Upper lobe of left lung (tissue), 6 donors: Measurements from ENCODE around the gene GTF2A2. TPM values are rescaled to one million over a fixed set of nuclear protein-coding genes. Genes with fewer than 3 reads are reported as not detected.

ENCODE experiments used
- ATAC-seq, 2 donors: fragments of 200-7000 bp; cut with Tn5 transposase; one replicate each; pipeline ENCODE4 v1.9.1; 2022; ENCODE audit warnings: mild to moderate bottlenecking in 2 of 2, moderate library complexity in 2 of 2; ENCODE audit not compliant: low FRiP score in 2 of 2
- DNase-seq, 2 donors: peaks; one replicate each; pipeline ENCODE4 v3.0.0-alpha.2; 2019 to 2020
- H3K27ac ChIP-seq, 4 donors: fragments of 200-600 bp; sonication (generic); one replicate each; pipeline ENCODE4 v1.5.1; 2016 to 2019
- H3K27me3 ChIP-seq, 4 donors: fragments of 200-600 bp; sonication (generic); one replicate each; pipeline ENCODE4 v1.5.1; 2017 to 2019
- H3K36me3 ChIP-seq, 4 donors: fragments of 200-600 bp; sonication (generic); one replicate each; pipeline ENCODE4 v1.5.1; 2016 to 2019
- H3K4me1 ChIP-seq, 4 donors: fragments of 200-600 bp; sonication (generic); one replicate each; pipeline ENCODE4 v1.5.1; 2018 to 2019
- H3K4me3 ChIP-seq, 4 donors: fragments of 200-600 bp; sonication (generic); one replicate each; pipeline ENCODE4 v1.5.1; 2017 to 2019; ENCODE audit warnings: mild to moderate bottlenecking in 2 of 4, moderate library complexity in 1 of 4
- H3K9me3 ChIP-seq, 4 donors: fragments of 200-600 bp; sonication (generic); one replicate each; pipeline ENCODE4 v1.5.1; 2018 to 2019
- CTCF ChIP-seq, 6 experiments: fragments of 450-650 bp in 4 of 6; fragments of 200-600 bp in 2 of 6; sonication (generic) in 2 of 6; IDR thresholded peaks; one replicate each; pipeline ENCODE4 v1.5.1; 2016 to 2019; ENCODE audit warnings: antibody characterized with exemption in 6 of 6
- EP300 ChIP-seq, 4 donors: sonication (generic); formaldehyde crosslinking; IDR thresholded peaks; one replicate each; pipeline ENCODE4 v1.5.1; 2017; ENCODE audit warnings: antibody characterized with exemption in 4 of 4, control low read depth in 2 of 4
- POLR2A ChIP-seq, 4 donors: fragments of 450-650 bp; IDR thresholded peaks; one replicate each; pipeline ENCODE4 v1.5.1; 2016 to 2017; ENCODE audit warnings: antibody characterized with exemption in 4 of 4, mild to moderate bottlenecking in 2 of 4
- POLR2AphosphoS5 ChIP-seq, 2 donors: sonication (generic); formaldehyde crosslinking; IDR thresholded peaks; one replicate each; pipeline ENCODE4 v1.5.1; 2017; ENCODE audit warnings: antibody characterized with exemption in 2 of 2
- WGBS, 2 donors: methylation state at CpG; one replicate each; pipeline ENCODE4 v1.1.5; 2017 to 2018; 5-methylcytosine and 5-hydroxymethylcytosine counted together
- total RNA-seq, 6 donors: library from RNA; depleted of rRNA in 4 of 6; stranded (reverse); fragments of >200 nt in 4 of 6; gene quantifications; one replicate each; pipeline versions ENCODE4 v1.1.0 to v1.2.1, GENCODE V29; 2016 to 2021
- donor health status: DM: no; HTN: no; CAD: no; lungs with moderate emphysema.
- donor health status: DM: no; HTN: yes; CAD: no; lungs with severe emphysema.

The GTF2A2 gene
- total RNA-seq, 6 donors from 2014 or later = 5.5 to 80.1 (median 30.2) TPM

GRCh38 chr15:59678172-59678571 lies 20.9 kb upstream of the GTF2A2 start:
- ATAC-seq = no peak
- Histone ChIP-seq H3K9me3 (no peaks in the 10 kb centered on the region), H3K36me3 (peaks cover 58 to 97% (median 80%) of the 10 kb centered on the region in 4 donors), H3K27me3 (no peaks in the 10 kb centered on the region), H3K4me1 (peaks cover 0 to 2% (median 0%) of the 10 kb centered on the region in 4 donors), H3K4me3 (no peak overlapping the region), H3K27ac (no peak overlapping the region)
- WGBS, 2 donors = 73 to 79% methylated on average over 1 of the region's 1 CpG
- no peak for TF ChIP-seq EP300 (IDR thresholded peaks at IDR 0.05)
- TF ChIP-seq POLR2A (IDR thresholded peaks at IDR 0.05) = no peak
- no peak for TF ChIP-seq CTCF (IDR thresholded peaks at IDR 0.05)
- DNase-seq = no peak

- peak in 1 of 2 donors; percentile 78 for DNase-seq
These were observed 19.2 kb upstream of the GTF2A2 start for GRCh38 chr15:59676565-59676964.

GRCh38 chr15:59674361-59674877 lies 17.1 kb upstream of the GTF2A2 start:
- no peak overlapping the region for H3K27ac ChIP-seq
- H3K36me3 ChIP-seq = peaks cover 55 to 100% (median 84%) of the 10 kb centered on the region in 4 donors
- H3K27me3 ChIP-seq = no peaks in the 10 kb centered on the region
- H3K4me1 ChIP-seq = no peaks in the 10 kb centered on the region
- H3K4me3 ChIP-seq = no peak overlapping the region
- no peaks in the 10 kb centered on the region for H3K9me3 ChIP-seq
- ATAC-seq = no peak
- DNase-seq = no peak
- WGBS, 2 donors = 86 to 90% methylated on average over 3 of the region's 3 CpGs
- TF ChIP-seq EP300 (IDR thresholded peaks at IDR 0.05) (no peak), CTCF (IDR thresholded peaks at IDR 0.05) (no peak), POLR2A (IDR thresholded peaks at IDR 0.05) (no peak)

More at GRCh38 chr15:59676565-59676964, 19.2 kb upstream of the GTF2A2 start:
- Histone ChIP-seq H3K4me1 (no peaks in the 10 kb centered on the region), H3K27ac (no peak overlapping the region), H3K36me3 (peaks cover 63 to 100% (median 87%) of the 10 kb centered on the region in 4 donors), H3K4me3 (no peak overlapping the region), H3K9me3 (no peaks in the 10 kb centered on the region), H3K27me3 (no peaks in the 10 kb centered on the region)
- ATAC-seq = no peak
- 96 to 97% methylated on average over 23 of the region's 23 CpGs for WGBS, 2 donors
- TF ChIP-seq CTCF (IDR thresholded peaks at IDR 0.05) = no peak
- no peak for TF ChIP-seq POLR2AphosphoS5 (IDR thresholded peaks at IDR 0.05)
- no peak for TF ChIP-seq EP300 (IDR thresholded peaks at IDR 0.05)

GRCh38 chr15:59668556-59668955 lies 11.2 kb upstream of the GTF2A2 start:
- 83 to 91% methylated on average over 8 of the region's 8 CpGs for WGBS, 2 donors
- DNase-seq (no peak), ATAC-seq (no peak)
- H3K27ac ChIP-seq = no peak overlapping the region
- H3K36me3 ChIP-seq = peaks cover 29 to 98% (median 62%) of the 10 kb centered on the region in 4 donors
- H3K4me1 ChIP-seq = no peaks in the 10 kb centered on the region
- TF ChIP-seq EP300 (IDR thresholded peaks at IDR 0.05) (no peak), POLR2A (IDR thresholded peaks at IDR 0.05) (no peak), CTCF (IDR thresholded peaks at IDR 0.05) (no peak), POLR2AphosphoS5 (IDR thresholded peaks at IDR 0.05) (no peak)
- H3K4me3 ChIP-seq = no peak overlapping the region
- no peaks in the 10 kb centered on the region for H3K9me3 ChIP-seq
- no peaks in the 10 kb centered on the region for H3K27me3 ChIP-seq

- WGBS, 2 donors = 80 to 91% methylated on average over 1 of the region's 1 CpG
- Histone ChIP-seq H3K27me3 (no peaks in the 10 kb centered on the region), H3K9me3 (no peaks in the 10 kb centered on the region), H3K4me3 (no peak overlapping the region), H3K4me1 (peaks cover 0 to 6% (median 4%) of the 10 kb centered on the region in 4 donors), H3K36me3 (peaks cover 15 to 63% (median 29%) of the 10 kb centered on the region in 4 donors), H3K27ac (no peak overlapping the region)
- ATAC-seq (peak in 1 of 2 donors; percentile 34), DNase-seq (no peak)
- TF ChIP-seq CTCF (IDR thresholded peaks at IDR 0.05) = no peak
- TF ChIP-seq POLR2A (IDR thresholded peaks at IDR 0.05) = no peak
- no peak for TF ChIP-seq EP300 (IDR thresholded peaks at IDR 0.05)
- TF ChIP-seq POLR2AphosphoS5 (IDR thresholded peaks at IDR 0.05) = no peak
These were observed 4.9 kb upstream of the GTF2A2 start for GRCh38 chr15:59662260-59662659.
